DOHH2 (cell line): Measurements from ENCODE around the gene DIP2B.

ENCODE experiments used
- EZH2phosphoT487 ChIP-seq: fragments of 200-600 bp; sonication (generic); IDR thresholded peaks from 2 replicates; pipeline ENCODE4 v1.6.1; 2017; ENCODE audit warnings: borderline replicate concordance, mild to moderate bottlenecking, antibody characterized with exemption, low read length, moderate library complexity, mixed read lengths
- TF ChIP-seq, protein P1 (sequence below): fragments of 200-600 bp; sonication (generic); IDR thresholded peaks from one replicate; pipeline ENCODE4 v1.5.1; 2014; ENCODE audit warnings: antibody characterized with exemption, mild to moderate bottlenecking, low read depth, low read length; ENCODE audit not compliant: poor library complexity, severe bottlenecking

DNA sequence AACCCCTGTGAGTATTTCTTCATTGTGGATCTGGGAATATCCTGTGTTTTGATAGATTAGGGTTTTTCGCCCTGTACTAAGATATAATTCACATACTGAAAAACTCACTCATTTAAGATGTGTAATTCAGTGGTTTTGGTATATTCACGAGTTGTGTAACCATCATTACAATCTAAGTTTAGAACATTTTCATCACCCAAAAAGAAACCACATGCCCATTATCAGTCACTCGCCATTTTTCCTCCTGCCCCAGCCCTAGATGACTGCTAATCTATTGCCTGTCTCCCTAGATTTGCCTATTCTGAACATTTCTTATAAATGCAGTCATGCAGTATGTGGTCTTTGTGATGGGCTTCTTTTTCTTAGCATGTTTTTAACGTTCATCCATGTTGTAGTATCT, 191.2 kb downstream of the DIP2B start:
- TF ChIP-seq, protein P1, sequence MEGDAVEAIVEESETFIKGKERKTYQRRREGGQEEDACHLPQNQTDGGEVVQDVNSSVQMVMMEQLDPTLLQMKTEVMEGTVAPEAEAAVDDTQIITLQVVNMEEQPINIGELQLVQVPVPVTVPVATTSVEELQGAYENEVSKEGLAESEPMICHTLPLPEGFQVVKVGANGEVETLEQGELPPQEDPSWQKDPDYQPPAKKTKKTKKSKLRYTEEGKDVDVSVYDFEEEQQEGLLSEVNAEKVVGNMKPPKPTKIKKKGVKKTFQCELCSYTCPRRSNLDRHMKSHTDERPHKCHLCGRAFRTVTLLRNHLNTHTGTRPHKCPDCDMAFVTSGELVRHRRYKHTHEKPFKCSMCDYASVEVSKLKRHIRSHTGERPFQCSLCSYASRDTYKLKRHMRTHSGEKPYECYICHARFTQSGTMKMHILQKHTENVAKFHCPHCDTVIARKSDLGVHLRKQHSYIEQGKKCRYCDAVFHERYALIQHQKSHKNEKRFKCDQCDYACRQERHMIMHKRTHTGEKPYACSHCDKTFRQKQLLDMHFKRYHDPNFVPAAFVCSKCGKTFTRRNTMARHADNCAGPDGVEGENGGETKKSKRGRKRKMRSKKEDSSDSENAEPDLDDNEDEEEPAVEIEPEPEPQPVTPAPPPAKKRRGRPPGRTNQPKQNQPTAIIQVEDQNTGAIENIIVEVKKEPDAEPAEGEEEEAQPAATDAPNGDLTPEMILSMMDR, result no peak
- no peak for TF ChIP-seq EZH2phosphoT487
